ENCODE data around the gene GALNT10.

The GALNT10 gene

DNA sequence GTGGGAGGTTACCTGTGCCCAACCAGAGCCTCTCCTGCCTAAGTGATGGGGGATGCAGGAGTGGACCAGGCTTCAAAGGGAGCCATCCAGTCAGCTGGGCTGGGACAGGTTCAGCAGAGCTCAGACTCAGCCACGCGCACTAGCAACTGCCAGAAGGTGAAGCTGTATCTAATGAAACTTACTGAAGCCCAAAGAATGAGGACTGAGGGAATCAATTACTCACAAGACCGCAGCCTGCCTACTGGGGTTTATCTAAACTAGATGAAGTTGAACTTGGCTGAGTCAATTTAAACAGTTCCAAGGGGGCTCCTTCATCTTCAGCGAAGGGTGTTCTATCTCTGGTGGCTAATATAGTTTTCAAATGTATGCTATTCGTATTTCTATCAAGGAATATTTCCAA is 276.1 kb downstream of the GALNT10 start:
- Histone ChIP-seq H3K9ac (ENCODE audit: low read length) (no peak overlapping the region), H3K4me3 (ENCODE audit: low read length) (no peak overlapping the region), H3K27me3 (ENCODE audit: control insufficient read depth, insufficient read depth, low read length) (peaks cover 34% of the 10 kb centered on the region), H3K9me3 (ENCODE audit: control insufficient read depth, low read length) (no peaks in the 10 kb centered on the region), H3K4me1 (ENCODE audit: control insufficient read depth, insufficient read depth, low read length) (no peaks in the 10 kb centered on the region), H3K36me3 (ENCODE audit: control insufficient read depth, insufficient read depth, low read length) (no peaks in the 10 kb centered on the region)

DNA sequence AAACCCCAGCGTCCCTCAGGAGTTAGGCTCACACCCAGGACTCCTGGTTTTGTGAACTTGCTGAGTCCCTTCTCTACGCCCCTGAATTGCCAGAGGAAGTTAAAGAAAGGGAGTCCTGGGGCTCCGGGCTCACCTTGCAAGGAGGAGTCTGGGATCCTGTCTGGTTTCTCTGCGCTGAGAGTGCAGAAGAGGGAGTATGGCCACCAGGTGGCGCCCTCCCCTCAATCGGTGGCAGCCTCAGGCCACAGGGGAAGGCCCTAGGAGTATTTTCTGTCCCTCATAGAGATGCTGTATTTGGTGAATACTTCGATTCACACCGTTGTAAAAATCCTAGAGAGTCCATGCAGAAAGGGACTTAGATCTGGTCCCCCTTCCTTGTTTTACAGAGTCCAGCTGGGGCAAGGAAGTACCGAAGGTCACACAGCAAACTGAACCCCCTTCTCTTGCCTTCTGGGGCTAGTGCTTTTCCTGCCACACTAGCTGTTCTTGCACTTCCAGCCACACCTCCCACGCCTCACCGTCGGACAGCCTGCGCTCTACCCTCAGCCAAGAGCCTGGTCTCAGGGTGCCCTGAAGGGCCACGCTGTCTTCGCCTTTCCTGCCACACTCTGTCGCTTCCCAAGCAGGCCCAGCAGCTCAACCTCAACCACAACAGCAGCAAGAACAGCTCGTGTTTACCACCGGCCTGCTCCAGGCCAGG is 277.3 kb downstream of the GALNT10 start:
- peaks cover 43% of the 10 kb centered on the region for H3K27me3 ChIP-seq (ENCODE audit: control insufficient read depth, insufficient read depth, low read length)
- no peaks in the 10 kb centered on the region for H3K36me3 ChIP-seq (ENCODE audit: control insufficient read depth, insufficient read depth, low read length)
- H3K4me3 ChIP-seq (ENCODE audit: low read length), result no peak overlapping the region
- H3K9me3 ChIP-seq (ENCODE audit: control insufficient read depth, low read length), result no peaks in the 10 kb centered on the region
- no peak overlapping the region for H3K9ac ChIP-seq (ENCODE audit: low read length)
- no peaks in the 10 kb centered on the region for H3K4me1 ChIP-seq (ENCODE audit: control insufficient read depth, insufficient read depth, low read length)

DNA sequence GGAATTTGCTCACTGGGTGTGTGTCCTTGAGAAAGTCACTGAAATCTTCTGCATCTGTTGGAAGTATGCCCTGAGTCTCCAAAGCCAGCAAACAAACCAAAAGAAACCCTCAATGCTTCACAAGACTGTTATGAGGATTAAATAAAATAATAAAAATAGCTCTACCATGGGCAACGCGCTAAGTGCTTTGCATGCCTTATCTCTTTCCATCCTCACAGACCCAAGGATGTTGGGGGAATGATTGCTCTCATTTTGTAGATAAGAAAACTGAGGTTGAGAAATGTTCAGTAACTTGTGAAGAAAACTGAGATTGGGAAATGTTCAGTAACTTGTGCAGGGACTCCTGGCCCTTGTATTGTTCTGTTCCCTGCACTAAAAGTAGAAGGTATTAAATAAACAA is 279.6 kb downstream of the GALNT10 start:
- no peak overlapping the region for H3K4me3 ChIP-seq (ENCODE audit: low read length)
- H3K36me3 ChIP-seq (ENCODE audit: control insufficient read depth, insufficient read depth, low read length), result no peaks in the 10 kb centered on the region
- H3K4me1 ChIP-seq (ENCODE audit: control insufficient read depth, insufficient read depth, low read length), result peaks cover 12% of the 10 kb centered on the region
- H3K9me3 ChIP-seq (ENCODE audit: control insufficient read depth, low read length), result no peaks in the 10 kb centered on the region
- peaks cover 66% of the 10 kb centered on the region for H3K27me3 ChIP-seq (ENCODE audit: control insufficient read depth, insufficient read depth, low read length)
- H3K9ac ChIP-seq (ENCODE audit: low read length), result no peak overlapping the region

All from mucosa of stomach (tissue), 1 donor.